ENCODE measurements around the gene CSK. TPM values are rescaled to one million over a fixed set of nuclear protein-coding genes. Genes with fewer than 3 reads are reported as not detected.

Gene CSK
- total and polyA plus RNA-seq, 2 experiments from 2014 or later = 13.6 to 27.5 TPM

- Mint-ChIP-seq H3K9me3 (no peaks in the 10 kb centered on the region; the same call in 2 of the 3 replicates), H3K36me3 (ENCODE audit: low read depth) (peaks cover 19% of the 10 kb centered on the region), H3K4me1 (peaks cover 36% of the 10 kb centered on the region), H3K27me3 (ENCODE audit: insufficient read depth, low read depth, poor library complexity) (peaks cover 26% of the 10 kb centered on the region), H3K4me3 (no peak overlapping the region), H3K27ac (no peak overlapping the region; the same call in 1 of the 2 replicates)
- ATAC-seq = no peak
- Histone ChIP-seq H3K27ac (ENCODE audit: low read depth) (no peak overlapping the region), H3K79me2 (replicated peaks; ENCODE audit: insufficient read depth) (no peaks in the 10 kb centered on the region), H3K9me2 (ENCODE audit: insufficient read depth) (no peaks in the 10 kb centered on the region), H3K36me3 (ENCODE audit: insufficient read depth) (no peaks in the 10 kb centered on the region; the same call in 1 of the 2 replicates), H3K27me3 (ENCODE audit: insufficient read depth) (no peaks in the 10 kb centered on the region), H3K4me1 (ENCODE audit: insufficient read depth) (peaks cover 6% of the 10 kb centered on the region), H3K4me3 (no peak overlapping the region), H4K20me1 (replicated peaks; ENCODE audit: insufficient read depth) (no peaks in the 10 kb centered on the region; the same call in 1 of the 2 replicates), H3F3A (replicated peaks; ENCODE audit: low read depth) (peaks cover 9% of the 10 kb centered on the region; the same call in 1 of the 2 replicates), H2AFZ (no peak overlapping the region), H3K4me2 (no peak overlapping the region)
- DNase-seq (ENCODE audit: low spot score) = no peak
- TF ChIP-seq JUNB (IDR thresholded peaks at IDR 0.05; ENCODE audit: unreplicated experiment) (no peak), ZNF114 (CRISPR knock-in tag; IDR thresholded peaks at IDR 0.05) (no peak), NANOG (IDR thresholded peaks at IDR 0.05; ENCODE audit: borderline replicate concordance) (no peak), ZNF331 (CRISPR knock-in tag; IDR thresholded peaks at IDR 0.05; ENCODE audit: low read depth) (no peak), CREB1 (CRISPR knock-in tag; IDR thresholded peaks at IDR 0.05; ENCODE audit: low read depth) (no peak), CTCF (conservative IDR thresholded peaks at IDR 0.05; ENCODE audit: low read depth in 2 of 2) (no peak), EZH2 (IDR thresholded peaks at IDR 0.05; ENCODE audit: low read depth, unreplicated experiment) (no peak), STAT1 (IDR thresholded peaks at IDR 0.05; ENCODE audit: unreplicated experiment) (no peak), EZH2phosphoT487 (IDR thresholded peaks at IDR 0.05; ENCODE audit: unreplicated experiment) (no peak), POLR2AphosphoS5 (IDR thresholded peaks at IDR 0.05; ENCODE audit: low read depth) (no peak)
- TF ChIP-seq, protein P1, sequence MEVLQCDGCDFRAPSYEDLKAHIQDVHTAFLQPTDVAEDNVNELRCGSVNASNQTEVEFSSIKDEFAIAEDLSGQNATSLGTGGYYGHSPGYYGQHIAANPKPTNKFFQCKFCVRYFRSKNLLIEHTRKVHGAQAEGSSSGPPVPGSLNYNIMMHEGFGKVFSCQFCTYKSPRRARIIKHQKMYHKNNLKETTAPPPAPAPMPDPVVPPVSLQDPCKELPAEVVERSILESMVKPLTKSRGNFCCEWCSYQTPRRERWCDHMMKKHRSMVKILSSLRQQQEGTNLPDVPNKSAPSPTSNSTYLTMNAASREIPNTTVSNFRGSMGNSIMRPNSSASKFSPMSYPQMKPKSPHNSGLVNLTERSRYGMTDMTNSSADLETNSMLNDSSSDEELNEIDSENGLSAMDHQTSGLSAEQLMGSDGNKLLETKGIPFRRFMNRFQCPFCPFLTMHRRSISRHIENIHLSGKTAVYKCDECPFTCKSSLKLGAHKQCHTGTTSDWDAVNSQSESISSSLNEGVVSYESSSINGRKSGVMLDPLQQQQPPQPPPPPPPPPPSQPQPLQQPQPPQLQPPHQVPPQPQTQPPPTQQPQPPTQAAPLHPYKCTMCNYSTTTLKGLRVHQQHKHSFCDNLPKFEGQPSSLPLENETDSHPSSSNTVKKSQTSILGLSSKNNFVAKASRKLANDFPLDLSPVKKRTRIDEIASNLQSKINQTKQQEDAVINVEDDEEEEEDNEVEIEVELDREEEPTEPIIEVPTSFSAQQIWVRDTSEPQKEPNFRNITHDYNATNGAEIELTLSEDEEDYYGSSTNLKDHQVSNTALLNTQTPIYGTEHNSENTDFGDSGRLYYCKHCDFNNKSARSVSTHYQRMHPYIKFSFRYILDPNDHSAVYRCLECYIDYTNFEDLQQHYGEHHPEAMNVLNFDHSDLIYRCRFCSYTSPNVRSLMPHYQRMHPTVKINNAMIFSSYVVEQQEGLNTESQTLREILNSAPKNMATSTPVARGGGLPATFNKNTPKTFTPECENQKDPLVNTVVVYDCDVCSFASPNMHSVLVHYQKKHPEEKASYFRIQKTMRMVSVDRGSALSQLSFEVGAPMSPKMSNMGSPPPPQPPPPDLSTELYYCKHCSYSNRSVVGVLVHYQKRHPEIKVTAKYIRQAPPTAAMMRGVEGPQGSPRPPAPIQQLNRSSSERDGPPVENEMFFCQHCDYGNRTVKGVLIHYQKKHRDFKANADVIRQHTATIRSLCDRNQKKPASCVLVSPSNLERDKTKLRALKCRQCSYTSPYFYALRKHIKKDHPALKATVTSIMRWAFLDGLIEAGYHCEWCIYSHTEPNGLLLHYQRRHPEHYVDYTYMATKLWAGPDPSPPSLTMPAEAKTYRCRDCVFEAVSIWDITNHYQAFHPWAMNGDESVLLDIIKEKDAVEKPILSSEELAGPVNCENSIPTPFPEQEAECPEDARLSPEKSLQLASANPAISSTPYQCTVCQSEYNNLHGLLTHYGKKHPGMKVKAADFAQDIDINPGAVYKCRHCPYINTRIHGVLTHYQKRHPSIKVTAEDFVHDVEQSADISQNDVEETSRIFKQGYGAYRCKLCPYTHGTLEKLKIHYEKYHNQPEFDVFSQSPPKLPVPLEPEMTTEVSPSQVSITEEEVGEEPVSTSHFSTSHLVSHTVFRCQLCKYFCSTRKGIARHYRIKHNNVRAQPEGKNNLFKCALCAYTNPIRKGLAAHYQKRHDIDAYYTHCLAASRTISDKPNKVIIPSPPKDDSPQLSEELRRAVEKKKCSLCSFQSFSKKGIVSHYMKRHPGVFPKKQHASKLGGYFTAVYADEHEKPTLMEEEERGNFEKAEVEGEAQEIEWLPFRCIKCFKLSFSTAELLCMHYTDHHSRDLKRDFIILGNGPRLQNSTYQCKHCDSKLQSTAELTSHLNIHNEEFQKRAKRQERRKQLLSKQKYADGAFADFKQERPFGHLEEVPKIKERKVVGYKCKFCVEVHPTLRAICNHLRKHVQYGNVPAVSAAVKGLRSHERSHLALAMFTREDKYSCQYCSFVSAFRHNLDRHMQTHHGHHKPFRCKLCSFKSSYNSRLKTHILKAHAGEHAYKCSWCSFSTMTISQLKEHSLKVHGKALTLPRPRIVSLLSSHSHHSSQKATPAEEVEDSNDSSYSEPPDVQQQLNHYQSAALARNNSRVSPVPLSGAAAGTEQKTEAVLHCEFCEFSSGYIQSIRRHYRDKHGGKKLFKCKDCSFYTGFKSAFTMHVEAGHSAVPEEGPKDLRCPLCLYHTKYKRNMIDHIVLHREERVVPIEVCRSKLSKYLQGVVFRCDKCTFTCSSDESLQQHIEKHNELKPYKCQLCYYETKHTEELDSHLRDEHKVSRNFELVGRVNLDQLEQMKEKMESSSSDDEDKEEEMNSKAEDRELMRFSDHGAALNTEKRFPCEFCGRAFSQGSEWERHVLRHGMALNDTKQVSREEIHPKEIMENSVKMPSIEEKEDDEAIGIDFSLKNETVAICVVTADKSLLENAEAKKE (CRISPR knock-in tag; IDR thresholded peaks at IDR 0.05) = no peak
- TF ChIP-seq, protein P2, sequence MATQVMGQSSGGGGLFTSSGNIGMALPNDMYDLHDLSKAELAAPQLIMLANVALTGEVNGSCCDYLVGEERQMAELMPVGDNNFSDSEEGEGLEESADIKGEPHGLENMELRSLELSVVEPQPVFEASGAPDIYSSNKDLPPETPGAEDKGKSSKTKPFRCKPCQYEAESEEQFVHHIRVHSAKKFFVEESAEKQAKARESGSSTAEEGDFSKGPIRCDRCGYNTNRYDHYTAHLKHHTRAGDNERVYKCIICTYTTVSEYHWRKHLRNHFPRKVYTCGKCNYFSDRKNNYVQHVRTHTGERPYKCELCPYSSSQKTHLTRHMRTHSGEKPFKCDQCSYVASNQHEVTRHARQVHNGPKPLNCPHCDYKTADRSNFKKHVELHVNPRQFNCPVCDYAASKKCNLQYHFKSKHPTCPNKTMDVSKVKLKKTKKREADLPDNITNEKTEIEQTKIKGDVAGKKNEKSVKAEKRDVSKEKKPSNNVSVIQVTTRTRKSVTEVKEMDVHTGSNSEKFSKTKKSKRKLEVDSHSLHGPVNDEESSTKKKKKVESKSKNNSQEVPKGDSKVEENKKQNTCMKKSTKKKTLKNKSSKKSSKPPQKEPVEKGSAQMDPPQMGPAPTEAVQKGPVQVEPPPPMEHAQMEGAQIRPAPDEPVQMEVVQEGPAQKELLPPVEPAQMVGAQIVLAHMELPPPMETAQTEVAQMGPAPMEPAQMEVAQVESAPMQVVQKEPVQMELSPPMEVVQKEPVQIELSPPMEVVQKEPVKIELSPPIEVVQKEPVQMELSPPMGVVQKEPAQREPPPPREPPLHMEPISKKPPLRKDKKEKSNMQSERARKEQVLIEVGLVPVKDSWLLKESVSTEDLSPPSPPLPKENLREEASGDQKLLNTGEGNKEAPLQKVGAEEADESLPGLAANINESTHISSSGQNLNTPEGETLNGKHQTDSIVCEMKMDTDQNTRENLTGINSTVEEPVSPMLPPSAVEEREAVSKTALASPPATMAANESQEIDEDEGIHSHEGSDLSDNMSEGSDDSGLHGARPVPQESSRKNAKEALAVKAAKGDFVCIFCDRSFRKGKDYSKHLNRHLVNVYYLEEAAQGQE (IDR thresholded peaks at IDR 0.05; ENCODE audit: unreplicated experiment) = no peak
- TF ChIP-seq, protein P3, sequence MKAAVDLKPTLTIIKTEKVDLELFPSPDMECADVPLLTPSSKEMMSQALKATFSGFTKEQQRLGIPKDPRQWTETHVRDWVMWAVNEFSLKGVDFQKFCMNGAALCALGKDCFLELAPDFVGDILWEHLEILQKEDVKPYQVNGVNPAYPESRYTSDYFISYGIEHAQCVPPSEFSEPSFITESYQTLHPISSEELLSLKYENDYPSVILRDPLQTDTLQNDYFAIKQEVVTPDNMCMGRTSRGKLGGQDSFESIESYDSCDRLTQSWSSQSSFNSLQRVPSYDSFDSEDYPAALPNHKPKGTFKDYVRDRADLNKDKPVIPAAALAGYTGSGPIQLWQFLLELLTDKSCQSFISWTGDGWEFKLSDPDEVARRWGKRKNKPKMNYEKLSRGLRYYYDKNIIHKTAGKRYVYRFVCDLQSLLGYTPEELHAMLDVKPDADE (IDR thresholded peaks at IDR 0.05) = no peak
Measured at GRCh38 chr15:74838746-74839525, 57.1 kb downstream of the CSK start.

Data from GM23338 (cell line).